ENCODE data around the gene ZDHHC14. TPM values are rescaled to one million over a fixed set of nuclear protein-coding genes. Genes with fewer than 3 reads are reported as not detected.

ZDHHC14 gene
- total and polyA plus RNA-seq, 2 of the 8 experiments (the other 6 are each of a cell fraction or from before 2014, with no cell fraction given), result 2.9 to 5.3 TPM

GRCh38 chr6:157493173-157493572 lies 112.2 kb downstream of the ZDHHC14 start:
- no peaks in the 10 kb centered on the region for H3K9me3 ChIP-seq (ENCODE audit: insufficient read depth in 2 of 2, low read depth in 1 of 2, low read length in 1 of 2)
- H3K27ac ChIP-seq (ENCODE audit: low read depth, low read length), result no peak overlapping the region
- 89% methylated on average over 11 of the region's 11 CpGs; no CpG with 5 or more reads in 1 of the 2 experiments for WGBS, 2 experiments (ENCODE audit: extremely low coverage in 1 of 2, insufficient coverage in 1 of 2, insufficient read length in 1 of 2, insufficient replicate concordance in 2 of 2, low coverage in 1 of 2, low lambda C conversion rate in 2 of 2, missing lambda C conversion rate in 1 of 2)
- POLR2A ChIA-PET (ENCODE audit: partially characterized antibody), result no interaction called here
- H3K23me2 ChIP-seq (ENCODE audit: low read depth, low read length), result no peaks in the 10 kb centered on the region
- H3K4me3 ChIP-seq (ENCODE audit: extremely low read depth in 1 of 4, insufficient read depth in 2 of 4, low read depth in 3 of 4, low read length in 4 of 4), result no peak overlapping the region
- 0 out of 2 replicates have a peak overlapping the region, but pooled peaks have one; percentile 56 for H2BK5ac ChIP-seq (ENCODE audit: low read depth, low read length)
- no peak overlapping the region for H4K8ac ChIP-seq (ENCODE audit: extremely low read depth, insufficient read depth, low read length)
- H3K56ac ChIP-seq (replicated peaks; ENCODE audit: insufficient read length, low read depth, low read length), result no peak overlapping the region
- H3K4me2 ChIP-seq (ENCODE audit: insufficient read depth in 1 of 2, low read depth in 2 of 2, low read length in 2 of 2), result no peak overlapping the region
- no peak overlapping the region for H2BK12ac ChIP-seq (ENCODE audit: low read depth, low read length)
- TF ChIP-seq SIN3A (conservative IDR thresholded peaks at IDR 0.05 in 1 of 2, IDR thresholded peaks at IDR 0.05 in 1 of 2; ENCODE audit: low read depth in 1 of 2, low read length in 2 of 2) (no peak), EGR1 (IDR thresholded peaks at IDR 0.05; ENCODE audit: borderline replicate concordance, low read depth, low read length) (no peak), BACH1 (IDR thresholded peaks at IDR 0.05; ENCODE audit: low read length) (no peak), CTBP2 (IDR thresholded peaks at IDR 0.05; ENCODE audit: borderline replicate concordance, insufficient read depth, insufficient read length, low read length) (no peak), SUZ12 (IDR thresholded peaks at IDR 0.05; ENCODE audit: low read length) (no peak), SIRT6 (IDR thresholded peaks at IDR 0.05; ENCODE audit: low read length) (no peak)
- H2AK5ac ChIP-seq (ENCODE audit: low read depth, low read length), result no peak overlapping the region; the same call in 1 of the 2 replicates
- H4K20me1 ChIP-seq (replicated peaks in 1 of 2; ENCODE audit: control insufficient read depth in 1 of 2, insufficient read depth in 2 of 2, low read length in 2 of 2), result no peaks in the 10 kb centered on the region
- no peak overlapping the region for H3K23ac ChIP-seq (ENCODE audit: insufficient read length)
- FAIRE-seq (no peak), DNase-seq (ENCODE audit: low read depth in 1 of 2, low spot score in 2 of 2) (no peak)
- H3K27me3 ChIP-seq (replicated peaks in 1 of 4; ENCODE audit: control insufficient read depth in 3 of 4, extremely low read depth in 1 of 4, insufficient read depth in 3 of 4, low read length in 3 of 4), result no peaks in the 10 kb centered on the region
- H3K79me2 ChIP-seq (ENCODE audit: control insufficient read depth in 1 of 2, insufficient read depth in 2 of 2, low read length in 2 of 2), result no peaks in the 10 kb centered on the region
- H2BK15ac ChIP-seq (ENCODE audit: low read length), result no peak overlapping the region
- peaks cover 0 to 14% (median 4%) of the 10 kb centered on the region in 4 experiments; a peak in 6 of 7 replicates for H3K4me1 ChIP-seq (replicated peaks in 1 of 4; ENCODE audit: control insufficient read depth in 3 of 4, insufficient read depth in 4 of 4, low read length in 3 of 4)
- H2BK120ac ChIP-seq (replicated peaks; ENCODE audit: low read depth, low read length), result no peak overlapping the region
- no peak overlapping the region for H3K4ac ChIP-seq (replicated peaks; ENCODE audit: insufficient read length, low read depth, low read length)
- no peaks in the 10 kb centered on the region; a peak in 1 of 8 replicates for H3K36me3 ChIP-seq (ENCODE audit: control insufficient read depth in 2 of 4, insufficient read depth in 4 of 4, low read length in 3 of 4)
- peak overlapping the region; percentile 21; the same call in 1 of the 2 replicates for H2BK20ac ChIP-seq (ENCODE audit: low read length)
- no peaks in the 10 kb centered on the region for H3K79me1 ChIP-seq (ENCODE audit: low read depth, low read length)
- H4K5ac ChIP-seq (ENCODE audit: insufficient read length, low read depth, low read length), result no peak overlapping the region
- CTCF ChIA-PET (ENCODE audit: partially characterized antibody), result no interaction called here
- H3K9ac ChIP-seq (replicated peaks in 1 of 4; ENCODE audit: extremely low read depth in 1 of 4, low read depth in 3 of 4, low read length in 3 of 4), result no peak overlapping the region
- H3K14ac ChIP-seq (ENCODE audit: insufficient read length), result no peak overlapping the region
- H4K91ac ChIP-seq (replicated peaks; ENCODE audit: insufficient read length, low read length), result peak overlapping the region; percentile 12
- H3K18ac ChIP-seq (ENCODE audit: extremely low read depth, low read length), result no peak overlapping the region
- H2AFZ ChIP-seq (ENCODE audit: low read length), result no peak overlapping the region
